ENCODE results near the gene CASKIN2.

GRCh38 chr17:75460295-75460694 is 55.0 kb downstream of the CASKIN2 start:
- no peak for TF ChIP-seq CTCF (IDR thresholded peaks at IDR 0.05)
- no peak for TF ChIP-seq POLR2AphosphoS5 (IDR thresholded peaks at IDR 0.05; ENCODE audit: low read depth, low read length)
- no peak for TF ChIP-seq REST (IDR thresholded peaks at IDR 0.05; ENCODE audit: insufficient read depth in 1 of 2, low read depth in 2 of 2, low read length in 1 of 2)
- TF ChIP-seq SIN3A (IDR thresholded peaks at IDR 0.05; ENCODE audit: borderline replicate concordance, insufficient read depth, low read depth, low read length), result no peak

Measured in Panc1 (cell line).